Measurements from ENCODE around the gene FGF14. TPM values are rescaled to one million over a fixed set of nuclear protein-coding genes. Genes with fewer than 3 reads are reported as not detected.

FGF14 gene
- total RNA-seq, 4 donors from 2014 or later: under 0.01 to 2.4 (median 0.99) TPM

GRCh38 chr13:102233566-102234208, 168.2 kb downstream of the FGF14 start:
- 46 to 52% methylated on average over 3 of the region's 3 CpGs for WGBS, 2 donors (ENCODE audit: low coverage in 1 of 2)
- intact Hi-C loops (cut with DNase I; ENCODE audit: low total_unique reads) (no loop called here), in situ Hi-C loops (cut with MboI; ENCODE audit: low pct_ligation_motif_present in 1 of 4, low pct_unique_long_range_greater_than_20kb in 1 of 4, low sequenced_read_pairs in 3 of 4) (no loop called here)
- Histone ChIP-seq H3K27ac (no peak overlapping the region), H3K4me3 (no peak overlapping the region), H3K4me1 (no peaks in the 10 kb centered on the region), H3K36me3 (no peaks in the 10 kb centered on the region), H3K9me3 (no peaks in the 10 kb centered on the region), H3K27me3 (no peaks in the 10 kb centered on the region)
- TF ChIP-seq POLR2A (IDR thresholded peaks at IDR 0.05) (no peak), CTCF (IDR thresholded peaks at IDR 0.05) (no peak)
- no peak for DNase-seq

- DNase-seq: no peak
- TF ChIP-seq CTCF (IDR thresholded peaks at IDR 0.05) (no peak), EP300 (IDR thresholded peaks at IDR 0.05; ENCODE audit: low read depth) (no peak), POLR2AphosphoS5 (IDR thresholded peaks at IDR 0.05) (no peak), POLR2A (IDR thresholded peaks at IDR 0.05) (no peak)
- no peaks in the 10 kb centered on the region for H3K4me1 ChIP-seq
- no peak overlapping the region for H3K27ac ChIP-seq
- no peak overlapping the region for H3K4me3 ChIP-seq
- H3K27me3 ChIP-seq: no peaks in the 10 kb centered on the region
- in situ Hi-C loops (cut with MboI; ENCODE audit: low pct_ligation_motif_present in 1 of 4, low pct_unique_long_range_greater_than_20kb in 1 of 4, low sequenced_read_pairs in 3 of 4) (no loop called here), intact Hi-C loops (cut with DNase I; ENCODE audit: low total_unique reads) (loop anchor here (2.0 kb wide), 1 partner anchor 67 kb away; no protein-coding TSS in a partner anchor)
- H3K9me3 ChIP-seq: no peaks in the 10 kb centered on the region
- WGBS, 2 donors (ENCODE audit: low coverage in 1 of 2): 44 to 59% methylated on average over 2 of the region's 2 CpGs
- H3K36me3 ChIP-seq: no peaks in the 10 kb centered on the region
Observed at GRCh38 chr13:102231479-102231878, 170.4 kb downstream of the FGF14 start.

GRCh38 chr13:102227741-102228140, 174.1 kb downstream of the FGF14 start:
- in situ Hi-C loops (cut with MboI; ENCODE audit: low pct_ligation_motif_present in 1 of 4, low pct_unique_long_range_greater_than_20kb in 1 of 4, low sequenced_read_pairs in 3 of 4) (no loop called here), intact Hi-C loops (cut with DNase I; ENCODE audit: low total_unique reads) (no loop called here)
- H3K9me3 ChIP-seq: no peaks in the 10 kb centered on the region
- no peak overlapping the region for H3K27ac ChIP-seq
- no peak overlapping the region for H3K4me3 ChIP-seq
- no peak for DNase-seq
- no peaks in the 10 kb centered on the region for H3K4me1 ChIP-seq
- TF ChIP-seq EP300 (IDR thresholded peaks at IDR 0.05; ENCODE audit: low read depth) (no peak), CTCF (IDR thresholded peaks at IDR 0.05) (no peak), POLR2AphosphoS5 (IDR thresholded peaks at IDR 0.05) (no peak), POLR2A (IDR thresholded peaks at IDR 0.05) (no peak)
- 51 to 55% methylated on average over 5 to 6 of the region's 6 CpGs for WGBS, 2 donors (ENCODE audit: low coverage in 1 of 2)
- H3K27me3 ChIP-seq: no peaks in the 10 kb centered on the region
- no peaks in the 10 kb centered on the region for H3K36me3 ChIP-seq

- no peak for TF ChIP-seq POLR2AphosphoS5 (IDR thresholded peaks at IDR 0.05)
- TF ChIP-seq CTCF (IDR thresholded peaks at IDR 0.05): no peak
- TF ChIP-seq EP300 (IDR thresholded peaks at IDR 0.05; ENCODE audit: low read depth): no peak
- no peak for TF ChIP-seq POLR2A (IDR thresholded peaks at IDR 0.05)
- Histone ChIP-seq H3K4me1 (no peaks in the 10 kb centered on the region), H3K9me3 (no peaks in the 10 kb centered on the region), H3K4me3 (no peak overlapping the region), H3K27me3 (no peaks in the 10 kb centered on the region), H3K27ac (no peak overlapping the region), H3K36me3 (no peaks in the 10 kb centered on the region)
- WGBS, 2 donors (ENCODE audit: low coverage in 1 of 2): 79 to 80% methylated on average over 1 of the region's 1 CpG
- DNase-seq: no peak
- in situ Hi-C loops (cut with MboI; ENCODE audit: low pct_ligation_motif_present in 1 of 4, low pct_unique_long_range_greater_than_20kb in 1 of 4, low sequenced_read_pairs in 3 of 4) (no loop called here), intact Hi-C loops (cut with DNase I; ENCODE audit: low total_unique reads) (no loop called here)
Observed at GRCh38 chr13:102226591-102226990, 175.3 kb downstream of the FGF14 start.
